ENCODE results near the gene CRISP1.
"Not testable (repeated sequence)": the region's sequence is repeated elsewhere in the genome, so short reads cannot be mapped to it uniquely, and the experiment has no call there.

CRISP1 gene

GRCh38 chr6:49806145-49806544 lies 60.2 kb downstream of the CRISP1 start:
- no peak overlapping the region for H3K4me3 ChIP-seq (ENCODE audit: low read length)
- TF ChIP-seq ZNF274 (IDR thresholded peaks at IDR 0.05; ENCODE audit: low read depth, low read length): no peak

GRCh38 chr6:49805246-49805645 lies 61.1 kb downstream of the CRISP1 start:
- H3K4me3 ChIP-seq (ENCODE audit: low read length): no peak overlapping the region
- TF ChIP-seq ZNF274 (IDR thresholded peaks at IDR 0.05; ENCODE audit: low read depth, low read length): no peak

GRCh38 chr6:49801525-49801924 lies 64.8 kb downstream of the CRISP1 start:
- no peak for TF ChIP-seq ZNF274 (IDR thresholded peaks at IDR 0.05; ENCODE audit: low read depth, low read length)
- no peak overlapping the region for H3K4me3 ChIP-seq (ENCODE audit: low read length)

GRCh38 chr6:49799090-49799489 lies 67.2 kb downstream of the CRISP1 start:
- no peak overlapping the region for H3K4me3 ChIP-seq (ENCODE audit: low read length)
- TF ChIP-seq ZNF274 (IDR thresholded peaks at IDR 0.05; ENCODE audit: low read depth, low read length): no peak

- not testable (repeated sequence) for H3K4me3 ChIP-seq (ENCODE audit: low read length)
These were observed 69.4 kb downstream of the CRISP1 start for GRCh38 chr6:49796842-49797455.

- no peak overlapping the region for H3K4me3 ChIP-seq (ENCODE audit: low read length)
- TF ChIP-seq ZNF274 (IDR thresholded peaks at IDR 0.05; ENCODE audit: low read depth, low read length): no peak
These were observed 76.0 kb downstream of the CRISP1 start for GRCh38 chr6:49790341-49790740.

- no peak for TF ChIP-seq ZNF274 (IDR thresholded peaks at IDR 0.05; ENCODE audit: low read depth, low read length)
- no peak within 1 kb of the TSS for H3K4me3 ChIP-seq (ENCODE audit: low read length)
These were observed 79.2 kb downstream of the CRISP1 start, which contains the start of gene PGK2 for GRCh38 chr6:49787176-49787575. Gene PGK2, minus strand, starts transcription at chr6:49787285. Its CDS starts 98 bp downstream, at chr6:49787187.

GRCh38 chr6:49784272-49784671 lies 82.1 kb downstream of the CRISP1 start:
- H3K4me3 ChIP-seq (ENCODE audit: low read length): no peak overlapping the region
- no peak for TF ChIP-seq ZNF274 (IDR thresholded peaks at IDR 0.05; ENCODE audit: low read depth, low read length)
